ENCODE results near the gene NPAP1. TPM values are rescaled to one million over a fixed set of nuclear protein-coding genes. Genes with fewer than 3 reads are reported as not detected.

Gene NPAP1
- polyA plus RNA-seq, 1 donor from 2014 or later, result 0.10 TPM

DNA sequence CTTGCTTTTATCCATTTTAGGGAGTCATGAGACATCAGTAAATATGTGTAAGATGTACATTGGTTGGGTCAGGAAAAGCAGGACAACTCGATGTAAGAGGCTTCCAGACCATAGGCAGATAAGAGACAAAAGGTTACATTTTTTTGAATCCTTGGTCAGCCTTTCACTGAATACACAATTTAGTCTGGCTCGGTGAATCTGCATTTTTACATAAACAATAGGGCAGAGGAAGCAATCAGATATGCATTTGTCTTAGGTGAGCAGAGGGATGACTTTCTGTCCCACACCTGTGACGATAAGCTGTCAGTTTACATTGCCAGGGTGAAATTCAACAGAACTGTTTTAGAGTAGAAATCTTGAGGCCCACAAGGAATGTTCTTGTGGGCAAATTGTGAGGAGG lies 20.6 kb downstream of the NPAP1 start:
- Histone ChIP-seq H3K27me3 (ENCODE audit: insufficient read depth, low read depth, low read length) (no peaks in the 10 kb centered on the region), H3K9me3 (ENCODE audit: low read length) (no peaks in the 10 kb centered on the region), H2AFZ (ENCODE audit: low read depth, low read length) (no peak overlapping the region), H3K27ac (ENCODE audit: low read length) (no peak overlapping the region), H3K4me2 (ENCODE audit: low read length) (no peak overlapping the region), H3K4me3 (ENCODE audit: low read length) (no peak overlapping the region), H3K9ac (ENCODE audit: low read length) (no peak overlapping the region), H3K9me2 (ENCODE audit: insufficient read depth, low read length) (no peaks in the 10 kb centered on the region), H4K20me1 (ENCODE audit: insufficient read depth) (no peaks in the 10 kb centered on the region), H3K36me3 (ENCODE audit: insufficient read depth, low read length) (no peaks in the 10 kb centered on the region), H3K79me2 (replicated peaks; ENCODE audit: insufficient read depth, low read length) (no peaks in the 10 kb centered on the region), H3F3A (ENCODE audit: insufficient read depth, low read length, poor library complexity, severe bottlenecking) (no peaks in the 10 kb centered on the region)
- TF ChIP-seq, protein P1, sequence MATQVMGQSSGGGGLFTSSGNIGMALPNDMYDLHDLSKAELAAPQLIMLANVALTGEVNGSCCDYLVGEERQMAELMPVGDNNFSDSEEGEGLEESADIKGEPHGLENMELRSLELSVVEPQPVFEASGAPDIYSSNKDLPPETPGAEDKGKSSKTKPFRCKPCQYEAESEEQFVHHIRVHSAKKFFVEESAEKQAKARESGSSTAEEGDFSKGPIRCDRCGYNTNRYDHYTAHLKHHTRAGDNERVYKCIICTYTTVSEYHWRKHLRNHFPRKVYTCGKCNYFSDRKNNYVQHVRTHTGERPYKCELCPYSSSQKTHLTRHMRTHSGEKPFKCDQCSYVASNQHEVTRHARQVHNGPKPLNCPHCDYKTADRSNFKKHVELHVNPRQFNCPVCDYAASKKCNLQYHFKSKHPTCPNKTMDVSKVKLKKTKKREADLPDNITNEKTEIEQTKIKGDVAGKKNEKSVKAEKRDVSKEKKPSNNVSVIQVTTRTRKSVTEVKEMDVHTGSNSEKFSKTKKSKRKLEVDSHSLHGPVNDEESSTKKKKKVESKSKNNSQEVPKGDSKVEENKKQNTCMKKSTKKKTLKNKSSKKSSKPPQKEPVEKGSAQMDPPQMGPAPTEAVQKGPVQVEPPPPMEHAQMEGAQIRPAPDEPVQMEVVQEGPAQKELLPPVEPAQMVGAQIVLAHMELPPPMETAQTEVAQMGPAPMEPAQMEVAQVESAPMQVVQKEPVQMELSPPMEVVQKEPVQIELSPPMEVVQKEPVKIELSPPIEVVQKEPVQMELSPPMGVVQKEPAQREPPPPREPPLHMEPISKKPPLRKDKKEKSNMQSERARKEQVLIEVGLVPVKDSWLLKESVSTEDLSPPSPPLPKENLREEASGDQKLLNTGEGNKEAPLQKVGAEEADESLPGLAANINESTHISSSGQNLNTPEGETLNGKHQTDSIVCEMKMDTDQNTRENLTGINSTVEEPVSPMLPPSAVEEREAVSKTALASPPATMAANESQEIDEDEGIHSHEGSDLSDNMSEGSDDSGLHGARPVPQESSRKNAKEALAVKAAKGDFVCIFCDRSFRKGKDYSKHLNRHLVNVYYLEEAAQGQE (IDR thresholded peaks at IDR 0.05; ENCODE audit: borderline replicate concordance), result no peak
- no peak for TF ChIP-seq EZH2 (IDR thresholded peaks at IDR 0.05; ENCODE audit: borderline replicate concordance, insufficient read depth, low read length, poor library complexity, severe bottlenecking)
- no peak for TF ChIP-seq SMC3 (conservative IDR thresholded peaks at IDR 0.05; ENCODE audit: poor library complexity)
- no peak for TF ChIP-seq TAF1 (IDR thresholded peaks at IDR 0.05; ENCODE audit: low read depth)
- TF ChIP-seq, protein P2, sequence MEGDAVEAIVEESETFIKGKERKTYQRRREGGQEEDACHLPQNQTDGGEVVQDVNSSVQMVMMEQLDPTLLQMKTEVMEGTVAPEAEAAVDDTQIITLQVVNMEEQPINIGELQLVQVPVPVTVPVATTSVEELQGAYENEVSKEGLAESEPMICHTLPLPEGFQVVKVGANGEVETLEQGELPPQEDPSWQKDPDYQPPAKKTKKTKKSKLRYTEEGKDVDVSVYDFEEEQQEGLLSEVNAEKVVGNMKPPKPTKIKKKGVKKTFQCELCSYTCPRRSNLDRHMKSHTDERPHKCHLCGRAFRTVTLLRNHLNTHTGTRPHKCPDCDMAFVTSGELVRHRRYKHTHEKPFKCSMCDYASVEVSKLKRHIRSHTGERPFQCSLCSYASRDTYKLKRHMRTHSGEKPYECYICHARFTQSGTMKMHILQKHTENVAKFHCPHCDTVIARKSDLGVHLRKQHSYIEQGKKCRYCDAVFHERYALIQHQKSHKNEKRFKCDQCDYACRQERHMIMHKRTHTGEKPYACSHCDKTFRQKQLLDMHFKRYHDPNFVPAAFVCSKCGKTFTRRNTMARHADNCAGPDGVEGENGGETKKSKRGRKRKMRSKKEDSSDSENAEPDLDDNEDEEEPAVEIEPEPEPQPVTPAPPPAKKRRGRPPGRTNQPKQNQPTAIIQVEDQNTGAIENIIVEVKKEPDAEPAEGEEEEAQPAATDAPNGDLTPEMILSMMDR (IDR thresholded peaks at IDR 0.05; ENCODE audit: poor library complexity, severe bottlenecking), result no peak
- no peak for TF ChIP-seq MXI1 (conservative IDR thresholded peaks at IDR 0.05; ENCODE audit: poor library complexity, severe bottlenecking)
- TF ChIP-seq EP300 (conservative IDR thresholded peaks at IDR 0.05; ENCODE audit: poor library complexity, severe bottlenecking), result no peak
- no peak for TF ChIP-seq POLR2AphosphoS5 (IDR thresholded peaks at IDR 0.05)
- no peak for TF ChIP-seq RAD21 (conservative IDR thresholded peaks at IDR 0.05)

DNA sequence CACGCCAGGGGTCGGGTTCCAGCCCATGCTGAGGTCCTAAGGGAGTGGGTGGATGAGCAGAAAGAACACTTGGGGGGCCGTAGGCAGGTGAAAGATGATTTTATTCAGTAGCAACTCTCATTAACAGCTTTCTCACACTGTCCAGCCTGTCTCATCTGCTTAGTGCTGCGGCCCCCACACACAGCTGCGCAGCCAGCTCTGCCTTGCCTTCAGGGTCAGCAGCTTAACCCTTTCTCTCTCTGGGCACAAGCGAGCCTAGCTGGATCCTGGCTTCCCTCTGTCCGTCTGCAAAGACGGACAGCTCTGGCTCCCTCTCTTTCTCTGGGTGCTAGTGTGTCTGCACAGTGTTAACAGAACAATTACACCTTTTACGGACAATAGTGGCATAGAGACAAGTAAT lies 21.3 kb downstream of the NPAP1 start:
- no peak overlapping the region for H3K4me3 ChIP-seq (ENCODE audit: low read length)
- H3K79me2 ChIP-seq (replicated peaks; ENCODE audit: insufficient read depth, low read length), result no peaks in the 10 kb centered on the region
- no peaks in the 10 kb centered on the region for H3K9me3 ChIP-seq (ENCODE audit: low read length)
- H3K27me3 ChIP-seq (ENCODE audit: insufficient read depth, low read depth, low read length), result no peaks in the 10 kb centered on the region
- H3K9ac ChIP-seq (ENCODE audit: low read length), result no peak overlapping the region
- no peaks in the 10 kb centered on the region for H3F3A ChIP-seq (ENCODE audit: insufficient read depth, low read length, poor library complexity, severe bottlenecking)
- no peak overlapping the region for H3K4me2 ChIP-seq (ENCODE audit: low read length)
- H2AFZ ChIP-seq (ENCODE audit: low read depth, low read length), result no peak overlapping the region
- no peaks in the 10 kb centered on the region for H3K36me3 ChIP-seq (ENCODE audit: insufficient read depth, low read length)
- no peaks in the 10 kb centered on the region for H4K20me1 ChIP-seq (ENCODE audit: insufficient read depth)
- H3K27ac ChIP-seq (ENCODE audit: low read length), result no peak overlapping the region
- H3K9me2 ChIP-seq (ENCODE audit: insufficient read depth, low read length), result no peaks in the 10 kb centered on the region
- TF ChIP-seq SMC3 (conservative IDR thresholded peaks at IDR 0.05; ENCODE audit: poor library complexity) (no peak), EZH2 (IDR thresholded peaks at IDR 0.05; ENCODE audit: borderline replicate concordance, insufficient read depth, low read length, poor library complexity, severe bottlenecking) (no peak), RAD21 (conservative IDR thresholded peaks at IDR 0.05) (no peak), EP300 (conservative IDR thresholded peaks at IDR 0.05; ENCODE audit: poor library complexity, severe bottlenecking) (no peak), TAF1 (IDR thresholded peaks at IDR 0.05; ENCODE audit: low read depth) (no peak), MXI1 (conservative IDR thresholded peaks at IDR 0.05; ENCODE audit: poor library complexity, severe bottlenecking) (no peak), POLR2AphosphoS5 (IDR thresholded peaks at IDR 0.05) (no peak)
- TF ChIP-seq, protein P1 (IDR thresholded peaks at IDR 0.05; ENCODE audit: borderline replicate concordance), result no peak
- TF ChIP-seq, protein P2 (IDR thresholded peaks at IDR 0.05; ENCODE audit: poor library complexity, severe bottlenecking), result no peak
